HG03064 (cell line): ENCODE data around the gene TMEM204.

Experiments
- ATAC-seq: cut with Tn5 transposase; IDR thresholded peaks from one replicate; pipeline ENCODE4 v1.9.1; 2021; ENCODE audit warnings: low read depth; ENCODE audit not compliant: unreplicated experiment

TMEM204 gene

DNA sequence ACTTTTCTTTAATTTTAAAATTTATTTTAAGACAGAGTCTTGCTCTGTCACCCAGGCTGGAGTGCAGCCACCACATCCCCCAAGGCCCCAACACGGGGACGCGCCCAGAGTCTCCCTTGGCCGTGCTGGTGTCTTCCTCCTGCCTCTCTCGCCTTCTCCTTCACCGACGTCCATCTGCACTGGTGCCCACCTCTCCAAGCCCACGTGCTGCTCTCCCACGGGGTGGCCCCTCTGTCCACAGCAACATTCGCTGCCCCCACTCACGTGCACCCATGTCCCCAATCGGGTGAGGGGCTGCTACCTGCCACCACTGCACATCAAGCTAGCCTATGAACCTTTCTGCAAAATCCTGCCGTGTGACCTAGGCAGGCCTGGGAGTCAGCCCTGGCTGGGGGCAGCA, 3.1 kb downstream of the TMEM204 start:
- ATAC-seq = no peak

DNA sequence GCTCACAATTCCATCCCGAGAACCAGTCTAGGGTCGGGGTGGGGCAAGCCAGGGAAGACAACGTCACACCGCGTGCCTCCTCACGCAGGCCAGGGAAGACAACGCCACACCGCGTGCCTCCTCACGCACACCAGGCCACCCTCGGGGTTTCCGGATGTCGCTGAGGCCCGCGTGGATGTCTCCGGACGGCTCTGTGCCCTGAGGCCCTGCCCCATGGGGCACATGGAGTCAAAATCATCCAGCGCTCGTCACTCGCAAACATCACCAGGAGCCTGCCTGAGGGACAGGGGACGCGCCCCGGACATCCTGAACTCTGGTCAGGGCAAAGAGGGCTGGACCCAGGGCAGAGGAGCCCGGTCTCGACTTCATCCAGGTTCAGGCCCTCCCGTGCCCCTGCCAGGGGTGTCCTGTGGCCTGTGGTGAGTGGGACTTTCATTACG, 3.7 kb downstream of the TMEM204 start:
- ATAC-seq = no peak

DNA sequence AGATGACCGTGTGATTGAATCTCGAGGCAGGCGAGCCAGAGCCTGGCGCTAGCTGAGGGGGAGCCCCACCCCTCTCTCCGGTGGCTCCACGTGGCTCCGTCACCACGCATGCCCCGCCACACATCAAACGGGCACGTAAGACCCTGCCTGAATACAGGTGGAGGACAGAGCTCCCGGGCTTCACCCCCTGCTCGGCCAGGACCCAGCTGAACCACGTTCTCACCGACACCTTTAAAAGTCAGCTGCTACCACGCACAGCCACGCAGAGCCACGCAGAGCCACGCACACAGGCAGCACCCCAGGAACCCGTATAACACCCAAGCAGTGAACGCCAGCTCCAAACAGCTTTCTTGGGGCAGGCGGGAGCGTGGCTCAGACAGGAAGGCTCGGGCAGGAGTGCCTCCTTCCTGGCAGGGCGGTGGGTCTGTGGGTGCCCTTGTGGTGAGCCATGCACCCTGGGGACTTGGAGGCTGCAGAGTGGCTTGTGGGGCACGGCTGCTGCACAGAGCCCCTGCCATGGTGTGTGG, 4.4 kb downstream of the TMEM204 start:
- ATAC-seq = no peak

DNA sequence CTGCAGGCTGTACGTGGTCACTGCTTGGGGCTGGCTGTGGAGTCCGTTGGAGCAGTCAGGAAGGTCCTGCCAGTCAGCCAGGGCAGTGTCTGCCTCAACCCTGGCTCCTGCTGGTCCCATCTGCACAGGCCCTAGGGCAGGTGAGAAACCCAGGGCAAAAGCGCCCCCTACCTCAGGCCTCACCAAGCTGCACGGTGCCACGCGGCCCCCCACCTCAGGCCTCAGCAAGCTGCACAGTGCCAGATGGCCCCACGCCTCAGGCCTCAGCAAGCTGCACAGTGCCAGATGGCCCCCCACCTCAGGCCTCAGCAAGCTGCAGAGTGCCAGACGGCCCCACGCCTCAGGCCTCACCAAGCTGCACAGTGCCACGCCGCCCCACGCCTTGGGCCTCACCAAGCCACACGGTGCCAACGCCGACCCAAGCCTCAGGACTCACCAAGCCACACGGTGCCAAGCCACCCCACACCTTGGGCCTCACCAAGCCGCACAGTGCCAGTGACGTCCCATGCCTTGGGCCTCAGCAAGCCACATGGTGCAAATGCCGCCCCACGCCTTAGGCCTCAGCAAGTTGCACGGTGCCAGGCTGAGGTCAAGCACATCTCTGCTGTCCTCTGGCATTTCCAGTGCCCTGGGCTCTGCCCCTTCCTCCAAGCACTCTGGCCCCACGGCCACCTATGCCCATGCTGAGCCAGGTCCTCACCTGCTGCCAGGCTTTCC, 5.5 kb downstream of the TMEM204 start:
- no peak for ATAC-seq

DNA sequence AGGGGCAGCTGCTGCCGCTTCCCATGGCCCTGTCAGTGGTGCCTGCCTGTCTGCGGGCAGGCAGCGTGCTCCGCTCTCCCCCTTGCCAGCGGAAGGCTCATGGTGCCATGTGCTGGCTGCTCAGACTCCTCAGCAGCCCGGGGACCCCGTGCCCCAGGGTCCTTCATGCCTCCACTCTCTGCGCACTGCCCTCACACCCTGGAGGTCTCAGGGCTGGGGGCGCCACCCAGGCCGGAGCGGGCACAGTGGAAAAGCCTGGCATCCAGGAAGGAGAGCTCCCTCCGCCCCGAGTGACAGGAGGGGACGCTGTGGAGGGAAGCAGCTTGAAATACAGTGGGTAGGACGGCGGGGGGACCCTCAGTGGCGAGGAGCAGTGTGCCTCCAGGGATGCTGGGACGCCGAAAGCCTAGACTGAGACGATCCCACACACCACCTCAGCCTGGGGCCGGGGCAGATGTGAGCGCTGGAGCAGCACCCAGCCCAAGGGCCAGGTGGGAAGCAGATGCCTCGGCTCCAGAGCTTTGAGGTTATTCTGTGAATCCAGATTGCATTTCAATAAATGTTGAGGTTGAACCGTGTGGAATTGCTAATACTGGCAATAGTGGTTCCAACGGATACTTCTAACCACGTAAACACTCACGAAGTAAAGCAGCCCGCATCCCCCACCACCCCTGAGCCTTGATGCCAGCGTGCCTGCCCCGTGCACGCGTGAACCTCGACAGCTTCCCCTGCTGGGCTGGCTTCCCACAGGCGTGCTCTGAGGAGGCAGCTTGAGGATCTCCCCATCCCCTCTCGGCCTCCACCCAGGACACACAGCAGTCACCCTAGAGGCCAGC, 6.5 kb downstream of the TMEM204 start:
- ATAC-seq = no peak

DNA sequence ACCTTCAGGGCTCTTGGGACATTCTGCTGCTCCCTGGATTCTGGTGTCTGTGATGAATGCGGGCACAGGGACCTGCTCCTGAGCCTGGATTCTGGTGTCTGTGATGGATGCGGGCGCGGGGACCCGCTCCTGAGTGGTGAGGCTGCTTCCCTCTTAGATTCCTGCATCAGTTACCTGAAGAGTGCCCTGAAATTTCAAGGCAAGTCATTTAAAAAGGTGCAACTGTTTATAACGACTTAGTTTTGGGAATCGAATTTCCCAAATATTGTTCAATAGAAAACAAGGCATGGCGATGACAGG, 7.0 kb downstream of the TMEM204 start:
- ATAC-seq = no peak

DNA sequence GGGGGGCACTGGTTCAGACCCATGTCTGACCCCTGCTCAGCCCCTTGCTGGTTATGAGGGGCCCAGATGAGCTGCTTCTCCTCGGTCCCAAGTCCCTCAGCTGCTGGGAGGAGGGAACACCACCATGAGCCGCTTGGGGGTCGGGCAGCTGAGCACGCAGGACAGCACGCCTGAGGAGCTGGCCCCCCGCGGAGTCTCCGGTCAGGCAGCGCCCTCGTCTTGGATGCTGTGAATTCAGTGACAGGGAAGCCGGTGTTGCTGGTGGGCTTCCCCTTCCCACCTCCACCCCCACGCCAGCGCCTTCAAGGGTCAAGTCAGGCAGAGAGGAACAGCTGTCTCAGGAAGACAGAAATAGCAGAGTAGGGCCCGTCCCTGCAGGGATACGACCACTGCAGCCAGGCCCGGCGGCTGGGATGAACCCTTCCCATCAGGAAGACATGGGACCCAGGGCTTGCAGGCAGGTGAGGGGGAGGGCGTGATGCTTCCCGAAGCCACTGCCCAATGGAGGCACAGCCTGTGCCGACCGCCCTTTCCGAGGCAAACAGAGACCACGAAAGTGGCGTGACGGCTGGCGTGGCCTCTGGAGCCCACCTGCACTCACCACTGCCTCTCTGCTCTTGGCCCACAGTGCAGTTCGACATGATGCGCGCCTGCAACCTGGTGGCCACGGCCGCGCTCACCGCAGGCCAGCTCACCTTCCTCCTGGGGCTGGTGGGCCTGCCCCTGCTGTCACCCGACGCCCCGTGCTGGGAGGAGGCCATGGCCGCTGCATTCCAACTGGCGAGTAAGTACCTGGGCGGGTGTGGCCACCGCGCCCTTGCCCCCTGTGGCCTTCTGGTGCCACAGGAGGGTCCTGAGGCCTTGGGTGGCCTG, 8.1 kb downstream of the TMEM204 start:
- ATAC-seq = no peak

DNA sequence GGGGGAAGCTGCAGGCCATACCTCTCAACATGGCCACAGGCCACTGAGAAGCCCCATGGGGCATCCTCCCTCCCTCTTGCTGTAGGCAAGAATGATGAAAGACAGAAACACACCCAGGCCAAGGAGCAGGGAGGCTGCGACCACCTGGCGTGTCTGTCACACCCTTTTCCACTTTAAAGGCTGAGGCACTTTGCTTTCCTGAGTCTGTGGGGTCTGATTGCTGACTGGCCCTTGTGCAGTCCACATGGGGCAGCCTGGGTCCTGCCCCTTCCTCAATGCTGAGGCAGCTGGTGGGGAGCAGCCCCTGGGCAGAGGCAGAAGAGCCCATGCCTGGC, 8.7 kb downstream of the TMEM204 start:
- ATAC-seq = no peak

DNA sequence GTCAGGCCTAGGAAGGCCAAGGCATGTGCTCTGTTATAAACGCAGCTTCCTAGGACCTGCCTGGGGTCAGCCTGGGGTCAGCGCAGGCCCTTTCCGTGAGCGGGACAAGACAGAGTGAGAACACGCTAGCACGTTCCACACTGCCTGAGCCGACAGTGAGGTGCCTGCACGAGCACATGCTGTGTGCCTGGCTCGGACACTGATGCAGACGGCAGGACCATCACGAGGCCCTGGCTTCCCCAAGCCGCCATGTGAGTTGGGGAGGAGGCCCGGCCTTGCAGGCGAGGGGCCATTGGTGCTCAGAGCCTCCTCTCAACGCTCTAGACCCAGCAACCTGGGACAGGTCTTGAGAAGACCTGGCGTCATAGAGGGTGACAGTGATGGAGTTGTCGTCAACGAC, 9.1 kb downstream of the TMEM204 start:
- ATAC-seq = no peak

DNA sequence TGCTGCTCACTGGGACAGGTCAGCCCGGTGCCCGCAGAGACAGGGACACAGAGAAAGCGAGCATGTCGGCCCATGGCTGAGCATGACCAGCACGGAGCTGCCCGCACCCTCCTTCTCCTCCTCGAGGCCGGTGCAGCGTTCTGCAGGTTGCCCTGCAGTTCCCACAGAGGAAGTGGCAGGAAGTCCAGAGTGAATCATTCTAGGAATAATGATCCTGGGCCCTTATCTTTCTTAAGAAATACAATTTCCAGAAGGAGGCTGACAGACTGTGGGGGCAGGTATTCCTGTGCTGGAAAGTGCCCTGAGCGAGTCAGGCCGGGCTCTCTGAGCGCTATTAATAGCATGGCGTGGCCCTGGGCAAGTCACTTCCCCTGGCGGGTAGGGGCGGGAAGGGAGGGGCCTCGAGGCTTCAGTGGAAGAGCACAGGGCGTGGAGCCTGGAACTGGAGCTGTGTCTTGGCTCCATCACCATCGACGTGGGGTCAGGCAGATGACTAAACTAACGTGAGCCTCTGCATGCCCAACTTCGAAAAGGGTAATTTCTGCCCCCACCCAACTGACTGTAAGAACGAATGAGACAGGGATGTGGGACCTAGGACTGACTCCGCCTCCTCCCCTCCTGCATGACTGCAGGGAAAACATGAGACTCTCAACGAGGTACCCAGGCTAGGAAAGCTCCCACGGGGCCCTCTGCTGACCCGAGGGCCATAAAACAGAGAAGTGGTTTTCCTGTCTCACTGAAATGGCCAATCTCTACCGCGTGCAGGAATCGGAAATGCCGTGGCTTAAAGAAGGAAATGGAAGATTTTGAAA, 9.8 kb downstream of the TMEM204 start:
- ATAC-seq = no peak

DNA sequence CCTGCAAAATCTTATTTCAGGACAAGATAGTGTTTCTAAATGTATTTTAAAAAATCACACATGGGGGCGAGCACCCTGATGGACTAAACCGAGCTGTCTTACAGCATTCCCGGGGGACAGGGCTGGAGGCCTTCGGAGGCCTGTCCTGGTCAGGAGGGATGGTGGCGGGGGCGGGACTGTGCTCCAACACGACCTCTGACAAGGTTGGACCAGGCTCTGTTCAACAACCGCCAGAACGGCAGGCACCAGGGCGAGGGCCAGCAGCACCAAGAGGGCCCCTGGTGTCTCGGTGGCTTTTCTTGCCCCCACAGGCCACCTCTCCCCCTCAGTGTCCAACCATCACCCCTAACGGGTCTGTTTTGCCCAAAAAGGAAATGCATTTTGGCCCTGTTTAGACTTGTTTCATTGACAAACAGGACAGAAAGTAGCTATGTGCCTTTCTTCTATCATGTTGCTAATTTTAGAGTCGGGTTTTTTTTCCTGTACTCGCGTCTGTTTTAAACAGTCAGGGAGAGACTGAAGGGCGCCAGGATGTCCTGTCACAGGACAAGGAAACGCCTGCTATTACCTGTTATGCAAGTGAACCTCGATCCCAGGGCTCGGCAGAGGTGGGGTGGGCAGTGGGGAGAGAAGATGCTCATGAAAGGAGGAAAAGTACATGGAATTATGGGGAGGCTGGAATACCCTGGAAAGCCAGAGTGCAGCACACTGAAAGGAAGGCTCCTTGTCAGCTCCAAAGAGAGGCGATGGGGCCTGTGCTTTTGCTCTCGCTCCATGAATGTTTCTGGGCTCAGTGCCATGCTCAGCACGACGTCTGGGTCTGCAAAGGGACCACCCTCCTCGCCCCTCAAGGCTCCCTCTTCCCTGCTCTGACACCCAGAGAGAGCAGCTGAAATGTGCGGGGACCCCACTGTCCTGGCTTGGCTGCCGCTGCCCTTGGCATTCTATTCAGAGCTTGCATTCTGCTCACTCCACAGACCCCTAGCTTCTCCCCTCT, 11.9 kb downstream of the TMEM204 start:
- no peak for ATAC-seq

DNA sequence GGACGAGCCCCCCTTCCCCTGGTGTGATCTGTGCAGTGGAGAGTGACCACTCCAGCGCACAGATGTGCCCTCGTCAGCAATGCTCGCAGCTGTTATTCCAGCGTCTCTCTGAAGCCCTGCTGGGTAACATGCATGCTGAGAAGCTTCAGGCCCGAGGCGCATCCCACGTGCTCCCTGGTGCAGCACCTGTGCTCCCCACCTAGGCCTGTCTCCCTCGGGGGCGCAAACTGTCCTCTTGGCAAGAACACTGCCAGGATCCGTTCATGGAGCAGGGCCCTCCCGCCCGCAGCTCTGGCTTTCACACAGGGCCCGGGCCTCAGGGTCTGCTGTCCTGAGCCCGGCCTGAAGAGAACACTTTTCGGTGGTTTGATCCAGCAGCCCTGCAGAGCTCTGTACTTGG, 13.0 kb downstream of the TMEM204 start:
- no peak for ATAC-seq

DNA sequence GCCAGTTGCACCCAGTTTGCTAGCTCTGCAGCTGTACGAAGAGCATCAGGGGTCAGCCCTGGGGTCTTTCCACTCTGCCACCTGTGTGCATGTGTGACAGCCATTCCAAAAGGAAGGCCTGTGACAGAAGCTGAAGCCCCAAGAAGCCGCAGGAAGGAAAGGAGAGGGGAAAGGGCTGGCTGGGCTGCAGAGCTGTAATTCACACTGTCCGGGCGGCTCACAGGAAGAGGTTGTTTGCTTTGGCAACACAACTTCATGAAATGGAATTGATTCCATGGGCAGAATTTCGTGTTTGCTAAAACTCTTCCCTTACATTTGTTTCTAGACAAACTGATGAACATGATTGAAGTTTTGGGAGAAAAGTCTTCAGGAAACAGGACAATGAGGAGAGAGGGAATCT, 14.8 kb downstream of the TMEM204 start:
- ATAC-seq = no peak

DNA sequence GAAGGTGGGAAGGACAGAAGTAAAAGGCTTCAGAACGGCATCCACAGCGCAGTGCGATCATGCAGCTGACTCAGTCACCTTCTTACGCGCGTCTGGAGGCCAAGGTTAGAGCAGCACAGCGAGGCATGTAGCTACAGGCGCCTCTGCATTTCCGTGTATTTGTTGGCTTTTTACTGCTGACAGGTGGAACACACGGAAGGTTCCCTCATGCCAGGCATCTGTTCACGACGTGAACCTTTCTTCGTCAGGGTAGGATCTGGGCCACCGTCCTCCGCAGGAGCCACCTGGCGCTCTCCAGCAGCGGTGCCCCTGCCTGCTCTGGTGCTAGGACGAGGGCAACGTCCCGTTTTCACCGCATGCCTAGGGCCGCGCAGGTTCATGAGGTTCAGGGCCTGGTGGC, 15.3 kb downstream of the TMEM204 start:
- no peak for ATAC-seq

DNA sequence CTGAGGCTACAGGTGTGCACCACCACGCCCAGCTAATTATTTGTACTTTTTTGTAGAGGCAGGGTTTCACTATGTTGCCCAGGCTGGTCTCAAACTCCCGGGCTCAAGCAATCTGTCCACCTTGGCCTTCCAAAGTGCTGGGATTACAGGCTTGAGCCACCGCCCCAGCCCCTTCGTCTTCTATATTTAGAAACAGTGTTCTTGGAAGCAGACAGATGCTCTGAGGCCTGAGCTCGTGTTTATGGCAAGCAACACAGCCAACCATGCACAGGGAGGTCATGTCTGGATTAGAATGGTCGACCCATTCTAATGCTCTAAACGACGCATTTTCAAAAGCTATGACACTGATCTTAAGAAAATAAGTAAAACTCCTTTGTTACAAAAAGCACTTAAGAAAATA, 16.6 kb downstream of the TMEM204 start:
- ATAC-seq = no peak

DNA sequence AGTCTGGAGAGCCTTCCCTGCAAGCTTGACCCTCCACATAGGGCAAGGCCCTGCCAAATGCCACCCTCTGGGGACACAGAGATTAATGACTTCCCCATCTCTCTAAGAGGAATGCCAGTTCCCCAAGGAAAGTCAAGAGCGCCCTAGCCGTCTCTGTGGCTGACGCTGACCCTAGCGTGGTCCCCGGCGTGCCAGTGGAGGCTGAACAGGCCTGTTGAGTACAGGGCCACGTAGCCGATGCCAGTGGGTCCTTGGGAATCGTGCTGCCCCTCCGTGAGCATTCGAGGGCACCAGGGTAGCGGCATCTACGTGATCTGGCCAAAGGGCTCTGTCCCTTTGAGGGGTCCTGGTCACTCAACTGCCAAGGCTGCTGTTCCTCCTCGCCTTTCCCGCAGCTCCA, 17.2 kb downstream of the TMEM204 start:
- ATAC-seq = no peak

DNA sequence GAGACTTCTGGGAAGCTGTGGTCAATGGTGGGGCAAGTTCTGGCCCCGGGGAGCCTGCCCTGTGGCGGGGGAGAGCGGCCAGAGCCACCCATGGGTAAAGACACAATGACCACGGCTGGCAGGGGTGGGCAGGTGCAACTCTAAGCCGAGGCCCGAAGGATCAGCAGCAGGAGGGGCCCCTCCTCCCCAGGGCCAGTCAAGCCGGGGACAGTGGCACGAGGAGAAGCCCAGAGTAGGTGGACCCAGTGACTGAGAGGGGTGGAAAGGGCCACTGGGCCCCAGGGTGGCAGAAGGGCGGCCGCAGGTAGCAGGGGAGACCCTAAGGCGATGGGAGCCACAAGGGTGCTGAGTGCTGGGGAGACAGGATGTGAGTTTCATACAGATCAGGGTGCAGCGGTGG, 17.7 kb downstream of the TMEM204 start:
- no peak for ATAC-seq

DNA sequence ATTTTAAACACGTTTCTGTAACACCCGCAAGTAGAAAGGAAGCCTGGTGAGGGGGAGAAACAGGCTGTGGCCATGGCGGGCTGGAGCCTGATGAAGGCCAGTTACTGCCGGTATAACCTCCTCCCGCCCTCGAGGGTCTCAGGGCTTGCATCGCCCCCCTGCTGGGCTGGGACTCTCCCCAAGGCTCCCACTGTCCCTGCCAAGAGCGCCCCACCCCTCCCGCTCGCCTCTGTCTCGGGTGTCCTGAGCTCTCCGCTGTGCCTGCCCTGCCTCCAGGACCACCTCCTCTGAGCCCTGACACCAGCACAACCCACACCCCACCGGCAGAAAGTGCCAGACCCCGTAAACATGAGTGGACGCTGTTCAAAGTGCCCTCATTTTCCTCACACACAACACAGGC, 18.7 kb downstream of the TMEM204 start:
- no peak for ATAC-seq
